NCI-H774 (cell line): ENCODE measurements around the gene YTHDC1.
"Not testable (repeated sequence)": the region's sequence is repeated elsewhere in the genome, so short reads cannot be mapped to it uniquely, and the experiment has no call there.

Experiments
- DNase-seq: peaks from one replicate; lab custom pipeline; 2025; lab: John Stamatoyannopoulos, UW

YTHDC1 gene

GRCh38 chr4:68288393-68288740 lies 61.5 kb downstream of the YTHDC1 start:
- no peak for DNase-seq

- DNase-seq: no peak
Observed at GRCh38 chr4:68287704-68288392, 62.0 kb downstream of the YTHDC1 start.

GRCh38 chr4:68283714-68284113 lies 66.2 kb downstream of the YTHDC1 start:
- DNase-seq: no peak

- no peak for DNase-seq
Observed at GRCh38 chr4:68283095-68283494, 66.8 kb downstream of the YTHDC1 start.

- not testable (repeated sequence) for DNase-seq
Observed at GRCh38 chr4:68281796-68282740, 67.8 kb downstream of the YTHDC1 start.

GRCh38 chr4:68278029-68278428 lies 71.9 kb downstream of the YTHDC1 start:
- DNase-seq: no peak

- no peak for DNase-seq
Observed at GRCh38 chr4:68277627-68278026, 72.3 kb downstream of the YTHDC1 start.

GRCh38 chr4:68272860-68273259 lies 77.0 kb downstream of the YTHDC1 start:
- no peak for DNase-seq

- no peak for DNase-seq
Observed at GRCh38 chr4:68272380-68272779, 77.5 kb downstream of the YTHDC1 start.

- DNase-seq: peak; percentile 3
Observed at GRCh38 chr4:68271851-68272357, 78.0 kb downstream of the YTHDC1 start.

- DNase-seq: no peak
Observed at GRCh38 chr4:68267433-68267944, 82.4 kb downstream of the YTHDC1 start.

- DNase-seq: no peak
Observed at GRCh38 chr4:68264875-68265565, 84.9 kb downstream of the YTHDC1 start.
